Nephron (organoid): ENCODE measurements around the gene TGFBR3L.
"Not testable (repeated sequence)": the region's sequence is repeated elsewhere in the genome, so short reads cannot be mapped to it uniquely, and the experiment has no call there.

Source experiments
- H3K27ac Mint-ChIP-seq, 3 experiments: 2 replicates each; pipeline ENCODE4 v1.8.0; 2020; ENCODE audit warnings: mixed read lengths in 3 of 3, mild to moderate bottlenecking in 2 of 3, moderate library complexity in 1 of 3
- H3K27me3 Mint-ChIP-seq: 2 replicates; pipeline ENCODE4 v1.8.0; 2021; ENCODE audit warnings: low read depth, mild to moderate bottlenecking, moderate library complexity, mixed read lengths
- H3K36me3 Mint-ChIP-seq: 2 replicates; pipeline ENCODE4 v1.8.0; 2020; ENCODE audit warnings: low read depth, mixed read lengths
- H3K4me1 Mint-ChIP-seq: 2 replicates; pipeline ENCODE4 v1.8.0; 2020; ENCODE audit warnings: mixed read lengths
- H3K4me3 Mint-ChIP-seq, 3 experiments: 2 replicates each; pipeline ENCODE4 v1.8.0; 2020; ENCODE audit warnings: mild to moderate bottlenecking in 3 of 3, mixed read lengths in 3 of 3, moderate library complexity in 2 of 3
- H3K9me3 Mint-ChIP-seq: 2 replicates; pipeline ENCODE4 v1.8.0; 2020; ENCODE audit warnings: mixed read lengths
- TF ChIP-seq, protein P1 (sequence below), 3 experiments: fragments of 200-600 bp; sonication (generic); IDR thresholded peaks; one replicate each; pipeline ENCODE4 v1.5.0; 2021; ENCODE audit warnings: antibody characterized with exemption in 3 of 3; ENCODE audit not compliant: unreplicated experiment in 3 of 3

Gene TGFBR3L

DNA sequence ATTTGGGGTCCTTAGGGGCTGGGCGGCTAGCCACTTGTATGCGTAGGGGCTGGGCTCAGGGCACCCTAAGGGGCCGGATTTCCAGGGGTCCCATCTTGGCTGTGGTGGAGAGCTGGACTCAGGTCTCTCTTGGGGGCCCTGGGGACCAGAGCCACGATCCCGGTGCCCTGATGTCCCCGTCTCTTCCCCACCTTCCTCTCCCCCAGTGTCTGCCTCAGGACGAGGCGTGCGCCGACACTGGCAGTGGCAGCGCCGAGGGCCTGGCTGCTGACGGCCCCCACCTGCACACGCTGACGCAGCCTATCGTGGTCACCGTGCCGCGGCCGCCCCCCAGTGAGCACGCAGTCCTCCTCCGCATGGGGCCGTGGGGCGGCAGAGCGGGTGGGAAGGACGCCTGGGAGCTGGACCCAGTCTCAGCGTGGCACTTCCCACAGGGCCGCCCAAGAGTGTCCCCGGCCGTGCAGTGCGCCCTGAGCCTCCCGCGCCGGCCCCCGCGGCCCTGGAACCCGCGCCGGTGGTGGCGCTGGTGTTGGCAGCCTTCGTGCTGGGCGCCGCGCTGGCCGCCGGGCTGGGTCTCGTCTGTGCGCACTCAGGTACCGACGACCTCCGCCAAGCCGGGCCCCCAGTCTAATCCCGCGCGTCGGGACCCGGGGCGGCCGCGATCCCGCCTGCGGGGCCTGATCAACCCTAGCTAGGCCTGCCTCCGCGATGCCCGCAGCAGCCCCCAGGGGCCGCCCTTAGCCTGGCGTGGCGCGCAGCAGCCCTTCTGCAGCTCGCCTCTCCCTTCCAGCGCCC lies 2.8 kb downstream of the TGFBR3L start:
- Mint-ChIP-seq H3K27ac (no peak overlapping the region), H3K9me3 (no peaks in the 10 kb centered on the region), H3K4me3 (peak overlapping the region; percentile 78 to 82 (median 80)), H3K27me3 (peaks cover 59% of the 10 kb centered on the region), H3K4me1 (peaks cover 20% of the 10 kb centered on the region), H3K36me3 (peaks cover 5% of the 10 kb centered on the region)
- TF ChIP-seq, protein P1, sequence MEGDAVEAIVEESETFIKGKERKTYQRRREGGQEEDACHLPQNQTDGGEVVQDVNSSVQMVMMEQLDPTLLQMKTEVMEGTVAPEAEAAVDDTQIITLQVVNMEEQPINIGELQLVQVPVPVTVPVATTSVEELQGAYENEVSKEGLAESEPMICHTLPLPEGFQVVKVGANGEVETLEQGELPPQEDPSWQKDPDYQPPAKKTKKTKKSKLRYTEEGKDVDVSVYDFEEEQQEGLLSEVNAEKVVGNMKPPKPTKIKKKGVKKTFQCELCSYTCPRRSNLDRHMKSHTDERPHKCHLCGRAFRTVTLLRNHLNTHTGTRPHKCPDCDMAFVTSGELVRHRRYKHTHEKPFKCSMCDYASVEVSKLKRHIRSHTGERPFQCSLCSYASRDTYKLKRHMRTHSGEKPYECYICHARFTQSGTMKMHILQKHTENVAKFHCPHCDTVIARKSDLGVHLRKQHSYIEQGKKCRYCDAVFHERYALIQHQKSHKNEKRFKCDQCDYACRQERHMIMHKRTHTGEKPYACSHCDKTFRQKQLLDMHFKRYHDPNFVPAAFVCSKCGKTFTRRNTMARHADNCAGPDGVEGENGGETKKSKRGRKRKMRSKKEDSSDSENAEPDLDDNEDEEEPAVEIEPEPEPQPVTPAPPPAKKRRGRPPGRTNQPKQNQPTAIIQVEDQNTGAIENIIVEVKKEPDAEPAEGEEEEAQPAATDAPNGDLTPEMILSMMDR (IDR thresholded peaks at IDR 0.05; ENCODE audit: unreplicated experiment in 3 of 3) = peak; percentile 63 to 67 (median 65)

DNA sequence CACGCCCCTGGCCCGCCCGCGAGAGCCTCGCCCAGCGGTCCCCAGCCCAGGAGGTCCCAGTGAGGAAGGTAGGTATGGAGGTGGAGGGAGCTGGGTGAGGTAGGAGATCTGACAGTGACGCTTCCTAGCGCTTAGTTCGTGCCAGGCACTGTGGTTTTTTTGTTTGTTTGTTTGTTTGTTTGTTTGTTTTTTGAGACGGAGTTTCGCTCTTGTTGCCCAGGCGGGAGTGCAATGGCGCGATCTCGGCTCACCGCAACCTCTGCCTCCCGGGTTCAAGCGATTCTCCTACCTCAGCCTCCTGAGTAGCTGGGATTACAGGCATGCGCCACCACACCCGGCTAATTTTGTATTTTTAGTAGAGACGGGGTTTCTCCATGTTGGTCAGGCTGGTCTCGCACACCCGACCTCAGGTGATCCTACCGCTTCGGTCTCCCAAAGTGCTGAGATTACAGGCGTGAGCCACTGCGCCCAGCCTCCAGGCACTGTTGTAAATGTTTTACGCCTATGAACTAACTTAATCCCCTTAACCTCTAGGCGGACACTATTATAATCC lies 3.5 kb downstream of the TGFBR3L start:
- Mint-ChIP-seq H3K4me3 (peak overlapping the region; percentile 63 to 72 (median 66)), H3K27me3 (peaks cover 59% of the 10 kb centered on the region), H3K4me1 (peaks cover 20% of the 10 kb centered on the region)
- H3K27ac Mint-ChIP-seq, H3K36me3 Mint-ChIP-seq, H3K9me3 Mint-ChIP-seq: not testable (repeated sequence)
- TF ChIP-seq, protein P1 (IDR thresholded peaks at IDR 0.05; ENCODE audit: unreplicated experiment in 3 of 3) = peak in 2 of 3 experiments; percentile 1 to 7

DNA sequence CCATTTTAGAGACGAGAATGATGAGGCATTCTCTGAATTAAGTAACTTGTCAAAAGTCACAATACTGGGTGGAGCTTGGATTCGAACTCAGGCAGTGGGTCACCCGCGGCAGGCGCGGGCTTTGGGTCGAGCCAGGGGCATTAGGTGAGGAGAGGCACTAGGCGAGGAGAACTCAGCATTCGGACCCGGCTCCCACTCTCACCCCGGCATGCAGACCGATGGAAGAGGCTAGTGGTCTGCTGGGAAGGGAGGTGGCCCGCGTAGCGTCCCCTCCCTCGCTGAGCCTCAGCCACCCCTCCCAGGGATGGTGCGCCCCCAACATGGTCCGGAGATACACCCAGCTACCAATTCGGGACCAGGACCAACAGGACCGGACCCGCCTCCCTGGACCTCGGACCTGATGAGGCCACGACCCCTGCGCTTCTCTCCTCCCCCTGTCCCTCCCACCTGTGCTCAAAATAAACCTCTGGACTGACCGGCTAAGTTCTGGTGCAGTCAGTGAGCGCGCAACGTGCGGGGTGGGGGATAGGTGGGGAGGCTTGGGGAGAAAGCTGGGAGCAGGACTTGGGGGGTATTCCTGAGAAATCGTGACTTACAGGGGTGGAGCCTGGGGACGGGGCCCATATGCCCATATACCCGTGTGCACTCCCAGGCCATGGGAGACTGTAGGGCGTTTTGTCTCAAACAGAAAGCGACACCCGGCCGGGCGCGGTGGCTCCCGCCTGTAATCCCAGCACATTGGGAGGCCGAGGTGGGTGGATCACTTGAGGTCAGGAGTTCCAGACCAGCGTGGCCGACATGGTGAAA lies 4.2 kb downstream of the TGFBR3L start:
- no peak overlapping the region for H3K27ac Mint-ChIP-seq
- TF ChIP-seq, protein P1 (IDR thresholded peaks at IDR 0.05; ENCODE audit: unreplicated experiment in 3 of 3) = no peak
- H3K4me3 Mint-ChIP-seq = peak overlapping the region; percentile 83 to 90 (median 90)
- peaks cover 55% of the 10 kb centered on the region for H3K27me3 Mint-ChIP-seq
- no peaks in the 10 kb centered on the region for H3K36me3 Mint-ChIP-seq
- no peaks in the 10 kb centered on the region for H3K9me3 Mint-ChIP-seq
- H3K4me1 Mint-ChIP-seq = peaks cover 20% of the 10 kb centered on the region

DNA sequence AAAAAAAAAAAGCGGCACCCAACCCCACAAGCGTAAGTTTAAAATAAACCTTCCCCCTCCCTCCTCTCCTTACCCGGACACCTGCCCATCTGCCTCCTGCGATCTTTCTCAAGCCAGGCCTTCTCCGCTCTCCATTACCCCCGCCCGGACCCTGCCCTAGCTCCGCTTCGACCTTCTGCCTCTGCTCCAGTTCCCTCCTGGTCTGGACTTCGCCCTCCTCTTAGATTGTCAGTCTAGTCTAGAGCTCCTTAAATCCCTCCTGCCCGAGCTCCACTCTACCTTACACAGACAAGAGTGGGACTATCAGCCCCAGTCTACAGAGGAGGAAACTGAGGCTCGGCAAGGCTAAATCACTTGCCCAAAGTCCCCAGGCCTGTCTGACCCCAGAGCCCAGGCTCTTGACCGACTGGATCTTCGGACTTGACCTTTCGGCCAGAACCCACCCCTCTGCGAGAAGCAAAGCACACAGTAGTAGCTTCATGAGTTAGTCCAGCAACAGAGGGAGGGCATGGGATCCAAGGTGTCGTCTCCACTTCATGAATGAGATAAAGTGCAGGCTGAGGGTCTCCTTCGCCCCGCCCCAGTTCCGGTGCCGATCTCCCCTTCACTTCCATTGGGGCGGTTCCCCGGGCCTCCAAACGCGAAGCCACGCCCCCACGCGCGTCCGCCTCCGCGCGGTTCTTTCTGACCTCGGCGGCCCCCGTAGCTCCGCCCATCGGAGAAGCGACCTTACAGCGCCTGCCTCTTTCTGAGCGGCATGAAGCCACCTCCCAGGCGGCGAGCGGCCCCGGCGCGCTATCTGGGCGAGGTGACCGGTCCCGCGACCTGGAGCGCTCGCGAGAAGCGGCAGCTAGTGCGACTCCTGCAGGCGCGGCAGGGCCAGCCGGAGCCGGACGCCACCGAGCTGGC lies 5.2 kb downstream of the TGFBR3L start, which contains the start of gene SNAPC2:
Gene SNAPC2 (plus strand): TSS at position 729 of the 909 bp plus-strand sequence. CDS start 29 bp downstream, at position 758.
- TF ChIP-seq, protein P1 (IDR thresholded peaks at IDR 0.05; ENCODE audit: unreplicated experiment in 3 of 3) = no peak
- Mint-ChIP-seq H3K4me3 (peak within 1 kb of the TSS; percentile 83 to 90 (median 90)), H3K27ac (peak within 1 kb of the TSS; percentile 89 to 94 (median 93)), H3K4me1 (peaks cover 20% of the 10 kb centered on the region), H3K36me3 (no peaks in the 10 kb centered on the region), H3K27me3 (peaks cover 44% of the 10 kb centered on the region), H3K9me3 (no peaks in the 10 kb centered on the region)
